Bronchial epithelial cell (primary cell): ENCODE measurements around the gene ASIC5. TPM values are rescaled to one million over a fixed set of nuclear protein-coding genes. Genes with fewer than 3 reads are reported as not detected.
"Not testable (repeated sequence)": the region's sequence is repeated elsewhere in the genome, so short reads cannot be mapped to it uniquely, and the experiment has no call there.

Source experiments
- DNase-seq: peaks from one replicate; pipeline ENCODE4 v3.0.0-alpha.2; 2010; ENCODE audit warnings: low read depth
- FAIRE-seq: peaks from 2 replicates; lab custom pipeline; 2011; peaks lifted over from hg19 to GRCh38; lab: Jason Lieb, UNC
- H3K27me3 ChIP-seq: 2 replicates; pipeline ENCODE4 v1.5.1; 2011; ENCODE audit warnings: low read length; ENCODE audit not compliant: control insufficient read depth, insufficient read depth
- H3K36me3 ChIP-seq: 2 replicates; pipeline ENCODE4 v1.5.1; 2011; ENCODE audit warnings: low read length; ENCODE audit not compliant: control insufficient read depth, insufficient read depth
- H3K4me3 ChIP-seq: 2 replicates; pipeline ENCODE4 v1.5.1; 2011; ENCODE audit warnings: mild to moderate bottlenecking, low read depth, low read length, control low read depth
- total RNA-seq: library from RNA; depleted of rRNA; stranded (reverse); fragments of >200 nt; gene quantifications from 2 replicates; pipeline ENCODE4 v1.2.1, GENCODE V29; 2014
- TF ChIP-seq, protein P1 (sequence below): IDR thresholded peaks from 2 replicates; pipeline ENCODE4 v1.5.1; 2011; ENCODE audit warnings: mild to moderate bottlenecking, moderate library complexity, low read length, control low read depth, inconsistent platforms; ENCODE audit not compliant: insufficient read depth, severe bottlenecking

ASIC5 gene
- total RNA-seq, 1 donor from 2014 or later: not detected

DNA sequence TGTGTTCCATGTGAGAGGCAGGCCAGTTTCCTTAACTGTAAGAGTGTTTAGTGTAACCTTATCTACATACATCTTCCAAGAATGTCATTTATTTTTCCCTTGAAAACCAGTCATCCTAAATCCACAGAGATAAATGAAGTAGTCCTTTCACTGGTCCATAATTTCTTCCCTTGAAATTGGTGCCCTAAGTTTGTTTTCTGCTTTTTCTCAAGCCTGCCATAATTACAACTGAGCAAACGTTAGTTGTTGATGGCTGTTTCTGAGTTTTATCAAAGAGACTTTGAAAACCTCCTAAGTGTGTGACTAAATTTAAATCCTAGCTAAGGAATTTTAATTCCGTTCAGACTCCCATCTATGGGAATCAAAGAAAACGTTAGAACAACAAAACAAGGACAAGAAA lies 33.8 kb upstream of the ASIC5 start:
- DNase-seq (no peak), FAIRE-seq (no peak)
- Histone ChIP-seq H3K36me3 (no peaks in the 10 kb centered on the region), H3K27me3 (no peaks in the 10 kb centered on the region), H3K4me3 (no peak overlapping the region)
- TF ChIP-seq, protein P1, sequence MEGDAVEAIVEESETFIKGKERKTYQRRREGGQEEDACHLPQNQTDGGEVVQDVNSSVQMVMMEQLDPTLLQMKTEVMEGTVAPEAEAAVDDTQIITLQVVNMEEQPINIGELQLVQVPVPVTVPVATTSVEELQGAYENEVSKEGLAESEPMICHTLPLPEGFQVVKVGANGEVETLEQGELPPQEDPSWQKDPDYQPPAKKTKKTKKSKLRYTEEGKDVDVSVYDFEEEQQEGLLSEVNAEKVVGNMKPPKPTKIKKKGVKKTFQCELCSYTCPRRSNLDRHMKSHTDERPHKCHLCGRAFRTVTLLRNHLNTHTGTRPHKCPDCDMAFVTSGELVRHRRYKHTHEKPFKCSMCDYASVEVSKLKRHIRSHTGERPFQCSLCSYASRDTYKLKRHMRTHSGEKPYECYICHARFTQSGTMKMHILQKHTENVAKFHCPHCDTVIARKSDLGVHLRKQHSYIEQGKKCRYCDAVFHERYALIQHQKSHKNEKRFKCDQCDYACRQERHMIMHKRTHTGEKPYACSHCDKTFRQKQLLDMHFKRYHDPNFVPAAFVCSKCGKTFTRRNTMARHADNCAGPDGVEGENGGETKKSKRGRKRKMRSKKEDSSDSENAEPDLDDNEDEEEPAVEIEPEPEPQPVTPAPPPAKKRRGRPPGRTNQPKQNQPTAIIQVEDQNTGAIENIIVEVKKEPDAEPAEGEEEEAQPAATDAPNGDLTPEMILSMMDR: no peak

DNA sequence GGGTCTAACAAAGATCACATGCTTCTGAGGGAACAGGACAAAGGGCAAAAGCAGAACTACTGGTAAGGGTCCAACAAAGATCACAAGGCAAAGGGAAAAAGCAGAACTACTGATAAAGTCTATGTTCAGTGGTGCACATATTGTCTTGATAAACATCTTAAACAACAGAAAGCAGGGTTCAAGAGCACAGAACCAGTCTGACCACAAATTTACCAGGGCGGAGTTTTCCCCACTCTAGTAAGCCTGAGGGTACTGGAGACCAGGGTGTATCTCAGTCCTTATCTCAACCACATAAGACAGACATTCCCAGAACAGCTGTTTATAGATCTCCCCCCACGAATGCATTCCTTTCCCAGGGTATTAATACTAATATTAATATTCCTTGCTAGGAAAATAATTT lies 32.3 kb upstream of the ASIC5 start:
- not testable (repeated sequence) for H3K36me3 ChIP-seq, H3K4me3 ChIP-seq, DNase-seq, H3K27me3 ChIP-seq, FAIRE-seq

DNA sequence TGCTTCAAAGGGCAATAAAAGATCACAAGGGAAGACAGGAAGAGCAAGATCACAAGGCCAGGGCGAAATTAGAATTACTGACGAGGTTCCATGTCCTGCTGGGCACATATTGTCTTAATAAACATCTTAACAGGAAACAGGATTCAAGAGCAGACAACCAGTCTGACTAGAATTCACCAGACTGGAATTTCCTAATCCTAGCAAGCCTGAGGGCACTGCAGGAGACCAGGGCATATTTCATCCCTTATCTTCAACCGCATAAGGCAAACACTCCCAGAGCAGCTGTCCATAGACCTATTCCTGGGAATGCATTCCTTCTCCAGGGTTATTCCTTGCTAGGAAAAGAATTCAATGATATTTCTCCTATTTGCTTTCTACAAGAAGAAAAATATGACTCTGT lies 25.0 kb upstream of the ASIC5 start:
- DNase-seq: peak; percentile 4
- Histone ChIP-seq H3K4me3 (no peak overlapping the region), H3K36me3 (no peaks in the 10 kb centered on the region), H3K27me3 (no peaks in the 10 kb centered on the region)
- TF ChIP-seq, protein P1: no peak
- no peak for FAIRE-seq

DNA sequence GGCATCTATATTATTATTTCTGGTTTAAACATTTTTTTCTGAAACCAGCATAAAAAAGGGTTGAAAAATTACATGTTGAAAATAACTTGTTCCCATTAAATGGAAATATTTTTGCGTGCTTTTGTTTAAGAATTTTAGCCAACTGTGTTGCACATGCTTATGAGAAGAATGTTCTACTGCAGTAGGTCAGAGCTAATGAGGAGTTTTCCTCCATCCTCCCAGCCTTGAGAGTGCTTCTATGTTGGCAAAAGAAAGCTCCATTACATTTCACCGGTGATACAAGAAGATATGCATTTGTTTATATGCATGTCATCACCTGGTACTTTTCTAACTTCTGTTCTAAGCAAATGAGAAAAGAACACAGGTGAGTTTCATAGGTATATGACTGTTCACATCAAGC lies 23.9 kb upstream of the ASIC5 start:
- FAIRE-seq: no peak

DNA sequence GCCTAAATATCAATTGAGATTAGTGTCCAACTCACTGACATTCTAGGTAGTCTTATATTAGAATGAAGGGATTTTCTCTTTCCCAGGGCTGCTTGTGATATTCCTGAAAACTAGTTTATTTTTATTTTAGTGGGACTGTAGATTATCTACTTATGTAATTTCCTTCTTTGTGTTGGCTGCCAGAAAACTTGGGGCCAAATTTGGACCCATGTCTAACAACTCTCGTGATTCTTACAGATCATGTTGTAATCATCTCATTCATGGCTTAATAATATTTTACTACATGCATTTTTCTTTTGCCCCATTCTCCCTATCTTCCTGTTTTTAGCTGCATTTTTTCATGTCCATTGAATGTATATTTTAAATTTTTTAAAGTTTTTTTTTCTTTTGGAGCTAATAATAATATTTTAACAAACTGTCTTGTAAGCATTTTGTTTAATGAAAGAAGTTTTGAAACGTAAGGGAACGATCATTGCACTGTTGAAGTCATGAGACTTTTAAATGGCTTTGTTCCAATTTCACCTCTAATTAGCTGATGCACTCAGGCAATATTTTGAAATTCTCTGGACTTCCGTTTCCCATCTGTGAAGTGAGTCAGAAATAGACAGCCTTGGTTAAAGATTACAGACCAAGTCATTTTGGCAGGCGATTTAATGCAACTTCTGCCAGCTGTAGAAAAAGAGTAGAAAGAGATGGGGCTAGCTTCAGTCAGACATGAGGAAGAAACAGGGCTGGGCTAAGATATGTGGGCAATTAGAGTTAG lies 23.1 kb upstream of the ASIC5 start:
- FAIRE-seq (no peak), DNase-seq (peak; percentile 40)
- TF ChIP-seq, protein P1: no peak
- H3K4me3 ChIP-seq: no peak overlapping the region
- H3K27me3 ChIP-seq: no peaks in the 10 kb centered on the region
- no peaks in the 10 kb centered on the region for H3K36me3 ChIP-seq

More for the DNA sequence above, 23.9 kb upstream of the ASIC5 start:
- TF ChIP-seq, protein P1: no peak
- no peak for DNase-seq
- Histone ChIP-seq H3K4me3 (no peak overlapping the region), H3K36me3 (no peaks in the 10 kb centered on the region), H3K27me3 (no peaks in the 10 kb centered on the region)

DNA sequence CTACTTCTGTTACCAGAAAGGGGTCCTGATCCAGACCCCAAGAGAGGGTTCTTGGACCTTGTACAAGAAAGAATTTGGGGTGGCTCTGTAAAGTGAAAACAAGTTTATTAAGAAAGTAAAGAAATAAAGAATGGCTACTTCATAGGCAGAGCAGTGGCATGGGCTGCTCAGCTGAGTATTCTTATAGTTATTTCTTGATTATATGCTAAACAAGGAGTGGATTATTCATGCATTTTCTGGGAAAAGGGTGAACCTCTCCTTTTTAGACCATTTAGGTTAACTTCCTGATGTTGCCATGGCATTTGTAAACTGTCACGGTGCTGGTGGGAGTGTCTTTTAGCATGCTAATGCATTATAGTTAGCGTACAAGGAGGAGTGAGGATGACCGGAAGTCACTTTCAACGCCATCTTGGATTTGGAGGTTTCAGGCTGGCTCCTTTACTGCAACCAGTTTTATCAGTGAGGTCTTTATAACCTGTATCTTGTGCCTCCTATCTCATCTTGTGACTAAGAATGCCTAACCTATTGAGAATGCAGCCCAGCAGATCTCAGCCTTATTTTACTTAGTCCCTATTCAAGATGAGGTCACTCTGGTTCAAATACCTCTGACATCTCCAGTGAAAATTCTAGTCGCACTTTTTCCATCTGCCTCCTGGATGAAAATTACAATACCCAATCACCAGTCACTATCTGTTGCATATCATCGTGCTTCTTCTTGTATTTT lies 21.9 kb upstream of the ASIC5 start:
- Histone ChIP-seq H3K4me3 (no peak overlapping the region), H3K36me3 (no peaks in the 10 kb centered on the region), H3K27me3 (no peaks in the 10 kb centered on the region)
- TF ChIP-seq, protein P1: no peak
- peak; percentile 8 for DNase-seq
- FAIRE-seq: no peak
